OCI-LY1 (cell line): Measurements from ENCODE around the gene KCTD1.

Source experiments
- H2AFZ ChIP-seq: fragments of 200-600 bp; sonication (generic), shearing (Covaris generic); 2 replicates; pipeline ENCODE4 v1.6.0; 2014; ENCODE audit warnings: antibody characterized with exemption, mild to moderate bottlenecking, low read length
- H3F3A ChIP-seq: fragments of 200-600 bp; sonication (generic), shearing (Covaris generic); 2 replicates; pipeline ENCODE4 v1.6.0; 2014; ENCODE audit warnings: mild to moderate bottlenecking, antibody characterized with exemption, low read length, moderate library complexity; ENCODE audit not compliant: insufficient read depth
- H3K27ac ChIP-seq: fragments of 200-600 bp; sonication (generic); 2 replicates; pipeline ENCODE4 v1.5.1; 2014; ENCODE audit warnings: low read length, mixed run types, mild to moderate bottlenecking, low read depth; ENCODE audit not compliant: poor library complexity, severe bottlenecking
- H3K27me3 ChIP-seq: fragments of 200-600 bp; sonication (generic); 2 replicates; pipeline ENCODE4 v1.6.0; 2014; ENCODE audit warnings: antibody characterized with exemption, mild to moderate bottlenecking, low read length, moderate library complexity; ENCODE audit not compliant: insufficient read depth
- H3K36me3 ChIP-seq: fragments of 200-600 bp; sonication (generic); 2 replicates; pipeline ENCODE4 v1.6.1; 2014; ENCODE audit warnings: mild to moderate bottlenecking, antibody characterized with exemption, low read length, moderate library complexity, mixed read lengths; ENCODE audit not compliant: insufficient read depth
- H3K4me1 ChIP-seq: fragments of 200-600 bp; sonication (generic); 2 replicates; pipeline ENCODE4 v1.5.1; 2014; ENCODE audit warnings: mild to moderate bottlenecking, low read length, moderate library complexity; ENCODE audit not compliant: insufficient read depth, severe bottlenecking
- H3K4me2 ChIP-seq: fragments of 200-600 bp; sonication (generic), shearing (Covaris generic); 2 replicates; pipeline ENCODE4 v1.6.1; 2014; ENCODE audit warnings: low read length
- H3K4me3 ChIP-seq: fragments of 200-600 bp; sonication (generic); 2 replicates; pipeline ENCODE4 v1.5.1; 2014; ENCODE audit warnings: low read length, low read depth, mild to moderate bottlenecking, mixed read lengths; ENCODE audit not compliant: poor library complexity, severe bottlenecking
- H3K79me2 ChIP-seq: fragments of 200-600 bp; shearing (Covaris generic); 2 replicates; pipeline ENCODE4 v1.6.1; 2016; ENCODE audit warnings: mixed run types, low read length, mixed read lengths; ENCODE audit not compliant: insufficient read depth
- H3K9ac ChIP-seq: fragments of 200-600 bp; sonication (generic), shearing (Covaris generic); 2 replicates; pipeline ENCODE4 v1.6.1; 2014; ENCODE audit warnings: mild to moderate bottlenecking, low read length, mixed read lengths
- H3K9me2 ChIP-seq: fragments of 200-600 bp; sonication (generic), shearing (Covaris generic); 2 replicates; pipeline ENCODE4 v1.6.1; 2014; ENCODE audit warnings: low read depth, mild to moderate bottlenecking, low read length, mixed read lengths
- H3K9me3 ChIP-seq: fragments of 200-600 bp; shearing (Covaris generic); 2 replicates; pipeline ENCODE4 v1.6.1; 2014; ENCODE audit warnings: low read length, mixed read lengths
- H4K20me1 ChIP-seq: fragments of 200-600 bp; sonication (generic), shearing (Covaris generic); 2 replicates; pipeline ENCODE4 v1.6.0; 2016; ENCODE audit warnings: mild to moderate bottlenecking, low read length; ENCODE audit not compliant: insufficient read depth
- CTCF ChIP-seq: fragments of 200-600 bp; sonication (generic), shearing (Covaris generic); IDR thresholded peaks from 2 replicates; pipeline ENCODE4 v1.5.1; 2017; ENCODE audit warnings: mild to moderate bottlenecking, antibody characterized with exemption, low read length, moderate library complexity, mixed read lengths
- EZH2 ChIP-seq: fragments of 200-600 bp; sonication (generic), shearing (Covaris generic); IDR thresholded peaks from 2 replicates; pipeline ENCODE4 v1.8.0; 2017; ENCODE audit warnings: borderline replicate concordance, mixed run types, mild to moderate bottlenecking, antibody characterized with exemption, low read length, moderate library complexity, mixed read lengths

KCTD1 gene

GRCh38 chr18:26543373-26543772 lies 5.0 kb downstream of the KCTD1 start:
- Histone ChIP-seq H3K27me3 (no peaks in the 10 kb centered on the region), H3K9ac (no peak overlapping the region), H3K4me1 (peaks cover 17% of the 10 kb centered on the region), H3K4me3 (no peak overlapping the region), H3K9me3 (no peaks in the 10 kb centered on the region), H3K4me2 (0 out of 2 replicates have a peak overlapping the region, but pooled peaks have one; percentile 2), H4K20me1 (no peaks in the 10 kb centered on the region), H3F3A (no peaks in the 10 kb centered on the region), H3K36me3 (no peaks in the 10 kb centered on the region), H3K9me2 (no peaks in the 10 kb centered on the region), H2AFZ (no peak overlapping the region), H3K27ac (no peak overlapping the region), H3K79me2 (no peaks in the 10 kb centered on the region)
- TF ChIP-seq EZH2 (no peak), CTCF (no peak)

- TF ChIP-seq EZH2 = no peak
- no peak for TF ChIP-seq CTCF
- no peak overlapping the region for H3K4me2 ChIP-seq
- H4K20me1 ChIP-seq = no peaks in the 10 kb centered on the region
- H3K4me1 ChIP-seq = peaks cover 5% of the 10 kb centered on the region
- H3K9me2 ChIP-seq = no peaks in the 10 kb centered on the region
- no peak overlapping the region for H3K27ac ChIP-seq
- H3K9ac ChIP-seq = no peak overlapping the region
- no peaks in the 10 kb centered on the region for H3K9me3 ChIP-seq
- no peaks in the 10 kb centered on the region for H3K36me3 ChIP-seq
- H3K79me2 ChIP-seq = no peaks in the 10 kb centered on the region
- H3K4me3 ChIP-seq = no peak overlapping the region
- no peaks in the 10 kb centered on the region for H3F3A ChIP-seq
- H2AFZ ChIP-seq = no peak overlapping the region
- H3K27me3 ChIP-seq = no peaks in the 10 kb centered on the region
Observed at GRCh38 chr18:26540043-26540628, 8.2 kb downstream of the KCTD1 start.

- H4K20me1 ChIP-seq = no peaks in the 10 kb centered on the region
- H3K79me2 ChIP-seq = no peaks in the 10 kb centered on the region
- no peaks in the 10 kb centered on the region for H3K36me3 ChIP-seq
- no peaks in the 10 kb centered on the region for H3K9me2 ChIP-seq
- H3K4me3 ChIP-seq = no peak overlapping the region
- H3F3A ChIP-seq = no peaks in the 10 kb centered on the region
- H3K9me3 ChIP-seq = no peaks in the 10 kb centered on the region
- H3K4me1 ChIP-seq = no peaks in the 10 kb centered on the region
- no peak overlapping the region for H3K9ac ChIP-seq
- H3K27me3 ChIP-seq = no peaks in the 10 kb centered on the region
- H3K4me2 ChIP-seq = no peak overlapping the region
- TF ChIP-seq EZH2 = no peak
- no peak for TF ChIP-seq CTCF
- H3K27ac ChIP-seq = no peak overlapping the region
- H2AFZ ChIP-seq = no peak overlapping the region
Observed at GRCh38 chr18:26538524-26538923, 9.8 kb downstream of the KCTD1 start.
